K562 (cell line): Measurements from ENCODE around the gene ABHD16A. TPM values are rescaled to one million over a fixed set of nuclear protein-coding genes. Genes with fewer than 3 reads are reported as not detected.

ENCODE experiments used
- CHAMP1 ChIP-seq: fragments of 450-650 bp; IDR thresholded peaks from 2 replicates; pipeline ENCODE4 v1.6.1; 2016; ENCODE audit warnings: mild to moderate bottlenecking
- ESRRB ChIP-seq: fragments of 250-450 bp; sonication (Bioruptor Pico); IDR thresholded peaks from 2 replicates; pipeline ENCODE4 v1.5.0; 2020; ENCODE audit warnings: mild to moderate bottlenecking, moderate library complexity, borderline replicate concordance
- GTF2E2 ChIP-seq: fragments of 200-800 bp; sonication (Bioruptor generic); IDR thresholded peaks from 2 replicates; pipeline ENCODE4 v1.6.1; 2016; ENCODE audit warnings: missing genetic modification characterization, missing compliant biosample characterization
- ILF3 ChIP-seq: fragments of 450-650 bp; IDR thresholded peaks from 2 replicates; pipeline ENCODE4 v1.6.1; 2018; ENCODE audit warnings: antibody characterized with exemption, mild to moderate bottlenecking, moderate library complexity, borderline replicate concordance
- KDM2B ChIP-seq: fragments of 250-450 bp; sonication (Bioruptor Pico); IDR thresholded peaks from 2 replicates; pipeline ENCODE4 v1.8.0; 2021; ENCODE audit warnings: mild to moderate bottlenecking, moderate library complexity
- MAFF ChIP-seq: IDR thresholded peaks from 2 replicates; pipeline ENCODE4 v1.6.1; 2012; ENCODE audit warnings: low read length, improper control_type of control experiment
- POLR2AphosphoS2 ChIP-seq: IDR thresholded peaks from 2 replicates; pipeline ENCODE4 v1.6.1; 2012; ENCODE audit warnings: low read length, improper control_type of control experiment
- POU5F1 ChIP-seq: fragments of 150-350 bp; IDR thresholded peaks from 2 replicates; pipeline ENCODE4 v1.6.1; 2014; ENCODE audit warnings: borderline replicate concordance, low read length, low read depth, mild to moderate bottlenecking; ENCODE audit not compliant: partially characterized antibody
- RNF219 ChIP-seq: fragments of 250-450 bp; sonication (Bioruptor Pico); IDR thresholded peaks from 2 replicates; pipeline ENCODE4 v1.5.0; 2022; ENCODE audit warnings: mild to moderate bottlenecking
- TSC22D4 ChIP-seq: fragments of 450-650 bp; IDR thresholded peaks from 2 replicates; pipeline ENCODE4 v1.6.1; 2016; ENCODE audit warnings: missing genetic modification characterization, missing biosample characterization, control low read depth
- ZBTB11 ChIP-seq, 3 experiments: fragments of 200-800 bp in 1 of 3; fragments of 250-450 bp in 1 of 3; fragments of 450-650 bp in 1 of 3; sonication (Bioruptor Pico) in 1 of 3; sonication (Bioruptor generic) in 1 of 3; formaldehyde crosslinking in 1 of 3; IDR thresholded peaks; 2 replicates each; pipeline versions ENCODE4 v1.6.1 to v1.8.0; 2016 to 2022; ENCODE audit warnings: mild to moderate bottlenecking in 2 of 3, missing genetic modification characterization in 2 of 3, missing compliant biosample characterization in 1 of 3, moderate library complexity in 1 of 3
- ZC3H11A ChIP-seq: IDR thresholded peaks from 2 replicates; pipeline ENCODE4 v1.6.1; 2012; ENCODE audit warnings: low read depth, low read length, improper control_type of control experiment
- ZFP36 ChIP-seq: fragments of 150-350 bp; IDR thresholded peaks from 2 replicates; pipeline ENCODE4 v1.6.1; 2018; ENCODE audit warnings: low read length, low read depth; ENCODE audit not compliant: partially characterized antibody
- ZKSCAN1 ChIP-seq: fragments of 150-350 bp; IDR thresholded peaks from 2 replicates; pipeline ENCODE4 v1.6.1; 2016; ENCODE audit warnings: low read depth, low read length
- ZNF124 ChIP-seq: sonication (generic); formaldehyde crosslinking; IDR thresholded peaks from 2 replicates; pipeline ENCODE4 v1.8.1; 2022; ENCODE audit warnings: missing genetic modification reagents
- ZNF175 ChIP-seq: fragments of 200-800 bp; sonication (Bioruptor generic); IDR thresholded peaks from 2 replicates; pipeline ENCODE4 v1.6.1; 2016; ENCODE audit warnings: low read depth, mild to moderate bottlenecking, missing genetic modification characterization, missing compliant biosample characterization
- ZNF274 ChIP-seq: IDR thresholded peaks from 2 replicates; pipeline ENCODE4 v1.6.1; 2011; ENCODE audit warnings: low read depth, mild to moderate bottlenecking, low read length, moderate library complexity, borderline replicate concordance
- polyA plus RNA-seq, 8 experiments: library from polyadenylated mRNA; depleted of rRNA in 4 of 8; stranded (reverse) in 5 of 8; unstranded in 3 of 8; fragments of >200 nt; fragmentation: Nextera tagmentation in 2 of 8; fragmentation: Illumina TruSeq in 1 of 8; extraction: Ambion mirVana in 2 of 8; extraction: Trizol in 1 of 8; gene quantifications; 2 replicates each; pipeline versions ENCODE4 v1.2.1 to v1.2.3, GENCODE V29; 2011 to 2014; ENCODE audit warnings: inconsistent platforms in 1 of 8, missing spikeins in 1 of 8
- total RNA-seq, 7 experiments: library from RNA; depleted of rRNA in 6 of 7; stranded (reverse); fragments of >200 nt in 6 of 7; fragmentation: Illumina TruSeq in 2 of 7; extraction: Trizol in 2 of 7; gene quantifications; 2 replicates each; pipeline versions ENCODE4 v1.2.1 to v1.2.3, GENCODE V29; 2011 to 2021; ENCODE audit warnings: low replicate concordance in 1 of 7
- TF ChIP-seq, protein P1 (sequence below): sonication (generic); formaldehyde crosslinking; IDR thresholded peaks from 2 replicates; pipeline ENCODE4 v1.8.1; 2023; ENCODE audit warnings: mild to moderate bottlenecking, missing genetic modification reagents, moderate library complexity

Gene ABHD16A
- total and polyA plus RNA-seq, 9 of the 15 experiments (the other 6 are each of a cell fraction or from before 2014, with no cell fraction given) = 25.8 to 120 (median 81.6) TPM

DNA sequence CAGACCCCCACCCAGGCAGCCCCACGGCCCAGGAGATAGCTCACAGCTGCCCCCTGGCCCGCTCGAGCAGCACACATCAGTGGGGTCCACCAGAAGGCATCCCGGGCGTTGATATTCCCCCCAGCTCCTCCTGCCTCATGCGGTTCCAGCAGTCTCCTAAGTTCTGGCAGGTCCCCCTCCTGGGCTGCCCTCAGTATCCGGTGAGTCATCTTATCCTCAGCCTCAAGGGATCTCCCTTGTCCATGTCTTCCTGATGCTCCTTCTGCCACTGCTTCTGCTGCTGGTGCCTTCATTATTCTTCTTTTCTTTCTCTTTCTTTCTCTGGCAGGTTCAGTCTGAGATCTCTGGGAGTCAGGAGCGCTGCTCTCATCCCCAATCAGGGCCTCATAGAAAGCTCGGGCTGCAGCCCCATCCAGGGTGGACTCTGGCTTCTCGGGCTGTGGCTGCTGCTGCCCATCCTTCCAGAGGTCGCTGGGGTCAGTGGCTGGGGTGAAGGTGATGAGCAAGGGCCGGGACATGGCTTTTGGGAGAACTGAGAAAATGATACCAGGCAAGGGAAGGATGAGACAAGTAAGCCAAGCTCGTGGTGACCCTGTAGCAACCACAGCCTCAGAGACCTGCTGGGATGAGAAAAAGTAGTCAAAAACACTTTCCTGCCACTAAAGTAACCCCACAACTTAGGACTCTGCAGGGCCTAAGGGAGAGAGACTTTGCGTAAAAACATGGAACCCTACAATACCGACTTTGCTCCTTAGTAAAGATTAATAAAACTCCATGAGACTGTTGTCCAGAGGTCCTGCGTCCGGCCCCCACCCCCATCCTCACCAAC lies 38.9 kb downstream of the ABHD16A start (continued):
- TF ChIP-seq ILF3 (no peak), RNF219 (CRISPR knock-in tag) (no peak), GTF2E2 (tag) (no peak), ESRRB (CRISPR knock-in tag) (no peak), CHAMP1 (no peak), ZFP36 (no peak), TSC22D4 (tag) (no peak), ZBTB11 (CRISPR knock-in tag; IDR thresholded peaks at IDR 0.05) (0 out of 6 replicates have a peak, but pooled peaks of 1 of the 3 experiments have one; percentile 10), KDM2B (no peak), ZNF175 (CRISPR knock-in tag) (no peak; the same call in none of the 2 replicates), ZNF124 (CRISPR knock-in tag) (no peak), ZNF274 (no peak), POLR2AphosphoS2 (no peak), POU5F1 (no peak), ZC3H11A (no peak), ZKSCAN1 (no peak), MAFF (peak; percentile 5; the same call in 1 of the 2 replicates)
- TF ChIP-seq, protein P1, sequence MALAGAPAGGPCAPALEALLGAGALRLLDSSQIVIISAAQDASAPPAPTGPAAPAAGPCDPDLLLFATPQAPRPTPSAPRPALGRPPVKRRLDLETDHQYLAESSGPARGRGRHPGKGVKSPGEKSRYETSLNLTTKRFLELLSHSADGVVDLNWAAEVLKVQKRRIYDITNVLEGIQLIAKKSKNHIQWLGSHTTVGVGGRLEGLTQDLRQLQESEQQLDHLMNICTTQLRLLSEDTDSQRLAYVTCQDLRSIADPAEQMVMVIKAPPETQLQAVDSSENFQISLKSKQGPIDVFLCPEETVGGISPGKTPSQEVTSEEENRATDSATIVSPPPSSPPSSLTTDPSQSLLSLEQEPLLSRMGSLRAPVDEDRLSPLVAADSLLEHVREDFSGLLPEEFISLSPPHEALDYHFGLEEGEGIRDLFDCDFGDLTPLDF (CRISPR knock-in tag) = no peak
